MM.1S (cell line): ENCODE measurements around the gene SPINDOC.

ENCODE experiments used
- EZH2 ChIP-seq: fragments of 300-600 bp; sonication (generic); optimal IDR thresholded peaks from 2 replicates; pipeline ENCODE3; 2017; ENCODE audit warnings: low read depth, mild to moderate bottlenecking, antibody characterized with exemption, low read length, mixed read lengths
- EZH2phosphoT487 ChIP-seq: fragments of 300-600 bp; sonication (generic); IDR thresholded peaks from 2 replicates; pipeline ENCODE4 v1.6.1; 2018; ENCODE audit warnings: antibody characterized with exemption, low read length
- TF ChIP-seq, protein P1 (sequence below): fragments of 300-600 bp; sonication (generic); IDR thresholded peaks from 2 replicates; pipeline ENCODE4 v1.5.1; 2016; ENCODE audit warnings: antibody characterized with exemption, low read length, mixed read lengths

DNA sequence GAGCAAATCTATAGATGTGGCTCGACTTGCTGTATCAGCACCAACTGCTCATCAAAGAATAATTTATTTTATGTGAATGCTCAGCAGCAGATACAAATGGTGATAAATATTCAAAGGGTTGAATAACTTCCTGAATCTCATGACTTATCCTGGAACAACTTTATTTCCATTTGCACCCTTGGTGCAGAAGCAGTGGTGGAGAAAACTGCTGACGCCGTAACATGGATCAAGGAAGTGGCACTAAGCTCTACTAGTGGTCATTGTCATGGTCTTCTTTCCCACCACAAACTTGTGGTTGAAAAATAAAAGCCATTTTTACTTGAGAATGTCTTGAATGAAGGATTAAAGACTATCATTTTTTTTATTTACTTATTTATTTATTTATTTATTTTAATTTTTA, 40.2 kb downstream of the SPINDOC start:
- TF ChIP-seq, protein P1, sequence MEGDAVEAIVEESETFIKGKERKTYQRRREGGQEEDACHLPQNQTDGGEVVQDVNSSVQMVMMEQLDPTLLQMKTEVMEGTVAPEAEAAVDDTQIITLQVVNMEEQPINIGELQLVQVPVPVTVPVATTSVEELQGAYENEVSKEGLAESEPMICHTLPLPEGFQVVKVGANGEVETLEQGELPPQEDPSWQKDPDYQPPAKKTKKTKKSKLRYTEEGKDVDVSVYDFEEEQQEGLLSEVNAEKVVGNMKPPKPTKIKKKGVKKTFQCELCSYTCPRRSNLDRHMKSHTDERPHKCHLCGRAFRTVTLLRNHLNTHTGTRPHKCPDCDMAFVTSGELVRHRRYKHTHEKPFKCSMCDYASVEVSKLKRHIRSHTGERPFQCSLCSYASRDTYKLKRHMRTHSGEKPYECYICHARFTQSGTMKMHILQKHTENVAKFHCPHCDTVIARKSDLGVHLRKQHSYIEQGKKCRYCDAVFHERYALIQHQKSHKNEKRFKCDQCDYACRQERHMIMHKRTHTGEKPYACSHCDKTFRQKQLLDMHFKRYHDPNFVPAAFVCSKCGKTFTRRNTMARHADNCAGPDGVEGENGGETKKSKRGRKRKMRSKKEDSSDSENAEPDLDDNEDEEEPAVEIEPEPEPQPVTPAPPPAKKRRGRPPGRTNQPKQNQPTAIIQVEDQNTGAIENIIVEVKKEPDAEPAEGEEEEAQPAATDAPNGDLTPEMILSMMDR: no peak
- no peak for TF ChIP-seq EZH2phosphoT487
- TF ChIP-seq EZH2: no peak
